Muscle layer of duodenum (tissue), 2 donors: Measurements from ENCODE around the gene EID3.

Experiments
- H3K27ac ChIP-seq: one replicate; pipeline ENCODE4 v1.7.0; 2013; ENCODE audit warnings: mild to moderate bottlenecking, low read length
- H3K27me3 ChIP-seq: one replicate; pipeline ENCODE4 v1.7.0; 2013; ENCODE audit warnings: low read depth, mild to moderate bottlenecking, control low read depth, low read length
- H3K36me3 ChIP-seq, 2 donors: one replicate each; pipeline ENCODE4 v1.7.0; 2013; ENCODE audit warnings: low read length in 2 of 2, control low read depth in 1 of 2, mild to moderate bottlenecking in 1 of 2; ENCODE audit not compliant: insufficient read depth in 2 of 2, control insufficient read depth in 1 of 2
- H3K4me1 ChIP-seq, 2 donors: one replicate each; pipeline ENCODE4 v1.7.0; 2013; ENCODE audit warnings: low read length in 2 of 2, mild to moderate bottlenecking in 2 of 2, control low read depth in 1 of 2, moderate library complexity in 1 of 2; ENCODE audit not compliant: insufficient read depth in 2 of 2, control insufficient read depth in 1 of 2
- H3K4me3 ChIP-seq, 2 donors: one replicate each; pipeline ENCODE4 v1.7.0; 2013; ENCODE audit warnings: low read length in 2 of 2, low read depth in 1 of 2, mild to moderate bottlenecking in 1 of 2
- H3K9me3 ChIP-seq, 2 donors: one replicate each; pipeline ENCODE4 v1.7.0; 2013; ENCODE audit warnings: low read length in 2 of 2, control low read depth in 1 of 2, mild to moderate bottlenecking in 1 of 2; ENCODE audit not compliant: control insufficient read depth in 1 of 2
- donor health status: healthy.

Gene EID3

DNA sequence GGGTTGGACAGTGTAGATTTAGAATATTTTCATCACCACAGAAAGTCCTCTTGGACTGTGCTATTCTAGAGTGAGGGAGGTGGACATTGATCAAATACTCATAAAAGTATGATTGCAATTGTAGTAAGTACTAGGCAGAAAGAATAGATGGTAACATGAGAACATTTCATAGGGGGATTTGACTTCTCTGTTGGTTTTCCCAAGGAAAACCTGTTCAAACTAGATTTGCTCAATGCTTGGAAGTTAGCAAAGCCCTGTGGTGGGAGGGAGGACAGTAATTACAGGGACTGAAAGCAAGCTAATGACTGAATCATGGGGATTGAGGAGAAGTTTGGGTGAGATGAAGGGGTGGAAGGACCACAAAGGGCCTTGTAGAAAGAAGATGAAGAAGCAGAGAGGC is 24.4 kb upstream of the EID3 start:
- no peak overlapping the region for H3K4me3 ChIP-seq
- no peak overlapping the region for H3K27ac ChIP-seq

GRCh38 chr12:104280111-104280510 is 23.4 kb upstream of the EID3 start:
- no peak overlapping the region for H3K4me3 ChIP-seq
- peaks cover 0 to under 1% of the 10 kb centered on the region in 2 donors for H3K4me1 ChIP-seq
- H3K27ac ChIP-seq, result no peak overlapping the region
- no peaks in the 10 kb centered on the region for H3K9me3 ChIP-seq
- no peaks in the 10 kb centered on the region for H3K27me3 ChIP-seq
- H3K36me3 ChIP-seq, result no peaks in the 10 kb centered on the region

More for the DNA sequence above, 24.4 kb upstream of the EID3 start:
- Histone ChIP-seq H3K27me3 (no peaks in the 10 kb centered on the region), H3K9me3 (no peaks in the 10 kb centered on the region), H3K4me1 (no peaks in the 10 kb centered on the region), H3K36me3 (no peaks in the 10 kb centered on the region)

- no peak overlapping the region for H3K27ac ChIP-seq
- H3K9me3 ChIP-seq, result no peaks in the 10 kb centered on the region
- no peaks in the 10 kb centered on the region for H3K36me3 ChIP-seq
- peaks cover 5 to 8% of the 10 kb centered on the region in 2 donors for H3K4me1 ChIP-seq
- no peak overlapping the region for H3K4me3 ChIP-seq
- no peaks in the 10 kb centered on the region for H3K27me3 ChIP-seq
Measured at GRCh38 chr12:104280717-104281458, 22.7 kb upstream of the EID3 start.

- Histone ChIP-seq H3K27me3 (no peaks in the 10 kb centered on the region), H3K36me3 (no peaks in the 10 kb centered on the region), H3K9me3 (no peaks in the 10 kb centered on the region), H3K4me1 (peaks cover 11 to 16% of the 10 kb centered on the region in 2 donors), H3K4me3 (no peak overlapping the region), H3K27ac (no peak overlapping the region)
Measured at GRCh38 chr12:104281636-104282035, 21.9 kb upstream of the EID3 start.

DNA sequence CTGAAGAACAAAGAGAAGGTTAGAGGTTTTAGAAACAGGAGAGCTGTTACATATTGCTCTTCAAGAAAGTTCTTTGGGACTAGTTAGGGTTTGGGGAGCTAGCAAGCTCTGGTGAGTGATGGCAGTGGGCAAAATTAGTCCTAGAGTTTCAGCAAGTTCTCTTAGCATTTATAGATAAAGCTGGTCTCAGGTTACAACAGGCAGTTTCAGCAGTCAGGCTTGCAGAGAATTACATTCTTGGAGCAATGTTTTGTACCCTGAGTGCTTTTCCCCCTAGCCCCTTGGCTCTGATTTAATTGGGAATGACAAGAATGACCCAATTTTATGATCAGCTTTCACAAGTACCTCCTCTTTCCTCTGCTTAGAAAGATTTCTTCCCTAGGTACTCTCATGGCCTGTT is 21.4 kb upstream of the EID3 start:
- Histone ChIP-seq H3K27ac (no peak overlapping the region), H3K27me3 (no peaks in the 10 kb centered on the region), H3K9me3 (no peaks in the 10 kb centered on the region), H3K4me3 (no peak overlapping the region), H3K4me1 (peaks cover 11 to 16% of the 10 kb centered on the region in 2 donors), H3K36me3 (peaks cover 0 to 2% of the 10 kb centered on the region in 2 donors)

DNA sequence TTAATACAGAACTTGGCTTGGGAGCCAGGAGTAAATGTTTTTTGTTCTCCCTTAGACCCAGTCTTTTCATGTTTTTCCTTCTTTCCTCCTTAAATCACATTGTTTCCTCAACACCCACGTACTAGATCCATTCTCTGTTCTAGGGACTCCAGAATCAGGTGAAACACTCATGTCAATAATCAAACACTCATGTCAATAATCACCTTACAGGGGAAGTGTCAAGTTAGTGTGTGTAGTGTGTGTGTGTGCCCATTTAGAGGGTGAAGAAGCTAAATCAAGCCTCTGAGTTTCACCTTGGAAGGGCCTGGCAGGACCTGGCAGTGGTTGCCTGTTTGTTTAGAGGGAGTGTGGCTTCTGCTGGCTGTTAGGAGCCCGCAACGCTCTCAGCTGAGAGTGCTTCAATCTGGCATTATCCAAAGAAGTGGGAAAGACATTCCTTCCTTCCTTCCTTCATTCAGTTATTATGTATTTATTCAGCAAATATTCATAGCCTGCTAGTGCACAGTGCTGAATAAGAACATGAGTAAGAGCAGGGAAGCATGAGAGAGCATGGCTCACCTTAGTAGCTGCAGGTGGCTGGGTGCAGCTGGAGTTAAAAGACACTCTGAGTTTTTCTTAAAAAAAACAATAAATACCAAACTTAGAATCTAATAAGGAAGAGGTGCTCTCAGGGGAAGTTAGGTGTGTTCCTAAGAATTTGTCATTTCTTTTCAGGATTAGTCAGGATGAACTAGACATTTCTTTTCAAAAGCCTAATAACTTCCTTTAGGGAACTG is 17.6 kb upstream of the EID3 start:
- H3K4me3 ChIP-seq, result peak overlapping the region; percentile 79 to 97

GRCh38 chr12:104286516-104287482 is 16.7 kb upstream of the EID3 start:
- Histone ChIP-seq H3K4me3 (peak overlapping the region; percentile 79 to 97), H3K36me3 (peaks cover under 1 to 13% of the 10 kb centered on the region in 2 donors), H3K4me1 (peaks cover 18 to 20% of the 10 kb centered on the region in 2 donors), H3K27ac (peak overlapping the region; percentile 99), H3K9me3 (no peaks in the 10 kb centered on the region), H3K27me3 (no peaks in the 10 kb centered on the region)

More for the DNA sequence above, 17.6 kb upstream of the EID3 start:
- Histone ChIP-seq H3K36me3 (peaks cover 0 to 9% of the 10 kb centered on the region in 2 donors), H3K9me3 (no peaks in the 10 kb centered on the region), H3K27ac (peak overlapping the region; percentile 99), H3K4me1 (peaks cover 18 to 20% of the 10 kb centered on the region in 2 donors), H3K27me3 (no peaks in the 10 kb centered on the region)

GRCh38 chr12:104288635-104289274 is 14.8 kb upstream of the EID3 start:
- peak overlapping the region; percentile 99 for H3K27ac ChIP-seq
- H3K4me3 ChIP-seq, result peak overlapping the region; percentile 79 to 97
- peaks cover 18 to 20% of the 10 kb centered on the region in 2 donors for H3K4me1 ChIP-seq
- peaks cover 12 to 29% of the 10 kb centered on the region in 2 donors for H3K36me3 ChIP-seq
- H3K9me3 ChIP-seq, result no peaks in the 10 kb centered on the region
- H3K27me3 ChIP-seq, result no peaks in the 10 kb centered on the region

DNA sequence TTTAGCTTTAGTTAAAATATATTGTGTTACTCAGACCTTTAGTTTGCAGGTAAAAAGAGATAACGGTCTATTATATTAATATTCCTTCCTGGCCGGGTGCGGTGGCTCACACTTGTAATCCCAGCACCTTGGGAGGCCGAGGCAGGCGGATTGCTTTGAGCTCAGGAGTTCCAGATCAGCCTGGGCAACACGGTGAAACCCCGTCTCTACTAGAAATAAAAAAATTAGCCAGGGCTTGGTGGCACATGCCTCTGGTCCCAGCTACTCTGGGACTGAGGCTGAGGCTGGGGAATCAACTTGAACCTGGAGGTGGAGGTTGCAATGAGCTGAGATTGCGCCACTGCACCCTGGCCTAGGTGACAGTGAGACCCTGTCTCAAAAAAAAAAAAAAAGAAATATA is 13.2 kb upstream of the EID3 start:
- no peak overlapping the region for H3K27ac ChIP-seq

DNA sequence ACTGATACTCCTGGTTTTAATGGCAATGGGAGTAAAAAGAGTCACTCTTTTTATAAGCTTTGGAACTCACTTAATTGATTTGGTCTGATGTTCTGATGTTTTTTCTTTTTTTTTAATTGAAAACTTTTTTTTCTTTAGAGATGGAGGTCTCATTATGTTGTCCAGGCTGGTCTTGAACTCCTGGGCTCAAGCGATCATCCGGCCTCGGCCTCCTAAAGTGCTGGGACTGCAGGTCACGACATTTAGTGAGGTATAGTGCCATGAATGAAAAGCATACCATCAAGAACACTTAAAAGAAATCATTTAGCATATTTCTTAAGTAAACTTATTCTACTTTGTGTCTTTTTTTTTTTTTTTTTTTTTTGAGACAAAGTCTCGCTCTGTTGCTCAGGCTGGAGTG is 12.7 kb upstream of the EID3 start:
- H3K4me3 ChIP-seq, result no peak overlapping the region
- H3K4me1 ChIP-seq, result peaks cover 13 to 20% of the 10 kb centered on the region in 2 donors
- H3K9me3 ChIP-seq, result no peaks in the 10 kb centered on the region
- H3K27ac ChIP-seq, result no peak overlapping the region
- H3K36me3 ChIP-seq, result peaks cover 14 to 36% of the 10 kb centered on the region in 2 donors
- no peaks in the 10 kb centered on the region for H3K27me3 ChIP-seq

More for the DNA sequence above, 13.2 kb upstream of the EID3 start:
- Histone ChIP-seq H3K27me3 (no peaks in the 10 kb centered on the region), H3K4me1 (peaks cover 18 to 21% of the 10 kb centered on the region in 2 donors), H3K36me3 (peaks cover 12 to 31% of the 10 kb centered on the region in 2 donors), H3K4me3 (no peak overlapping the region), H3K9me3 (no peaks in the 10 kb centered on the region)
